Cardiac fibroblast (primary cell): Measurements from ENCODE around the gene PTPRR.

Source experiments
- DNase-seq, 2 donors: peaks; one replicate each; pipeline versions ENCODE4 v3.0.0 to v3.0.0-alpha.2; 2010; ENCODE audit warnings: low read depth in 2 of 2
- H3K4me3 ChIP-seq, 2 donors: replicated peaks in 1 of 2; 1 replicate in 1 of 2; 2 replicates in 1 of 2; pipeline ENCODE4 v1.5.1; 2011; ENCODE audit warnings: low read depth in 2 of 2, low read length in 2 of 2, mild to moderate bottlenecking in 2 of 2, moderate library complexity in 1 of 2
- CTCF ChIP-seq: IDR thresholded peaks from one replicate; pipeline ENCODE4 v1.5.1; 2011; ENCODE audit warnings: low read depth, mild to moderate bottlenecking, low read length, inconsistent platforms

Gene PTPRR

GRCh38 chr12:70604662-70605061 is 315.9 kb downstream of the PTPRR start:
- no peak for TF ChIP-seq CTCF
- DNase-seq, result no peak
- no peak overlapping the region for H3K4me3 ChIP-seq

GRCh38 chr12:70603044-70603443 is 317.5 kb downstream of the PTPRR start:
- DNase-seq, result peak in 1 of 2 donors; percentile 63
- TF ChIP-seq CTCF, result no peak
- no peak overlapping the region for H3K4me3 ChIP-seq

- no peak overlapping the region for H3K4me3 ChIP-seq
- peak; percentile 38 to 54 for DNase-seq
- no peak for TF ChIP-seq CTCF
These were observed 321.9 kb downstream of the PTPRR start for GRCh38 chr12:70598467-70599193.

GRCh38 chr12:70592664-70593063 is 327.9 kb downstream of the PTPRR start:
- no peak for TF ChIP-seq CTCF
- H3K4me3 ChIP-seq, result no peak overlapping the region
- no peak for DNase-seq

- DNase-seq, result no peak
- H3K4me3 ChIP-seq, result no peak overlapping the region
- TF ChIP-seq CTCF, result no peak
These were observed 329.9 kb downstream of the PTPRR start for GRCh38 chr12:70590549-70591226.

- DNase-seq, result peak; percentile 87 to 91
- peak; percentile 85 for TF ChIP-seq CTCF
- no peak overlapping the region for H3K4me3 ChIP-seq
These were observed 330.5 kb downstream of the PTPRR start for GRCh38 chr12:70590051-70590450.
